Lower leg skin (tissue), 4 donors: Measurements from ENCODE around the gene KCNMB1. TPM values are rescaled to one million over a fixed set of nuclear protein-coding genes. Genes with fewer than 3 reads are reported as not detected.

Source experiments
- DNase-seq, 2 donors: peaks; one replicate each; pipeline ENCODE4 v3.0.0-alpha.2; 2019; ENCODE audit warnings: low spot score in 2 of 2
- H3K4me3 ChIP-seq: fragments of 200-600 bp; sonication (generic); 2 replicates; pipeline ENCODE4 v1.5.1; 2017; ENCODE audit warnings: mild to moderate bottlenecking, low read depth; ENCODE audit not compliant: poor library complexity, severe bottlenecking
- POLR2A ChIP-seq, 2 donors: fragments of 450-650 bp; IDR thresholded peaks; one replicate each; pipeline ENCODE4 v1.6.1; 2016 to 2017; ENCODE audit warnings: antibody characterized with exemption in 2 of 2, mild to moderate bottlenecking in 1 of 2, moderate library complexity in 1 of 2
- WGBS, 2 donors: methylation state at CpG; one replicate each; pipeline ENCODE4 v1.1.5; 2018; 5-methylcytosine and 5-hydroxymethylcytosine counted together
- intact Hi-C: fragments of 100-400 bp; cut with DNase I; formaldehyde crosslinking; loops from one replicate; pipeline ENCODE4 v1.15.0; 2023; ENCODE audit warnings: low total_unique reads
- total RNA-seq, 4 donors: library from RNA; depleted of rRNA; stranded (reverse); fragments of >200 nt; gene quantifications; one replicate each; pipeline ENCODE4 v1.1.0, GENCODE V29; 2016
- TF ChIP-seq, protein P1 (sequence below), 3 donors: fragments of 450-650 bp; IDR thresholded peaks; one replicate each; pipeline ENCODE4 v1.5.1; 2016; ENCODE audit warnings: antibody characterized with exemption in 3 of 3, mild to moderate bottlenecking in 3 of 3, moderate library complexity in 2 of 3

KCNMB1 gene
- total RNA-seq, 4 donors from 2014 or later: 0.55 to 2.4 (median 1.1) TPM

DNA sequence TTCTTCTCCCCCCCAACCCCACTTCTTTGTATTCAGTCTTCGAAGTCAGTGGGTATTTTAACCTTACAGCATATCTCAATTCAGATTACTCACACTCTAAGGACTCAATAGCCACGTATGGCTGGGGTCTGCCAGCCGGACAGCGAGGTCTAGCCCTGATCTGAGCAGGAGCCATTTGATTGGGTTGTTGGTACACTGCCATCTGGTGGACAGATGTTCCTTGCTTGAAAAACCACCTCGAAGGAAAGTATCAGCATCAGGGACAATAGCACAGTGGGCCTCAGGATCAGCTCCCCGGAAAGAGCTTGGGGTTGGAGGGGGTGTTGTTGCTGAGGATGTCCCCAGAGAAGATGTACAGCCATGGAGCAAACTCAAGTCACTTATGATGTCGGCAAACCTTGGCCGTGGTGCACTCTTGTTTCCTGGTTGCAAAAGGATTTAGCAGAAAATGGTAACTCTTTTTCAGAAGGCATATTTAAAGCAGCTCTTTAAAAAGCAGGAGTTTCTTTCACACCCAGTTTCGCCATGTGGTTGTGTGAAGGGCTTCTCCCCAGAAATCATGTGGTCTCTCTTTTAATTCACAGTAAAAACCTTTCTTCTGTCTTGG, 31.7 kb upstream of the KCNMB1 start:
- no peak overlapping the region for H3K4me3 ChIP-seq
- intact Hi-C loops: no loop called here
- 26 to 27% methylated on average over 9 of the region's 9 CpGs for WGBS, 2 donors
- DNase-seq: peak; percentile 49 to 63
- TF ChIP-seq, protein P1, sequence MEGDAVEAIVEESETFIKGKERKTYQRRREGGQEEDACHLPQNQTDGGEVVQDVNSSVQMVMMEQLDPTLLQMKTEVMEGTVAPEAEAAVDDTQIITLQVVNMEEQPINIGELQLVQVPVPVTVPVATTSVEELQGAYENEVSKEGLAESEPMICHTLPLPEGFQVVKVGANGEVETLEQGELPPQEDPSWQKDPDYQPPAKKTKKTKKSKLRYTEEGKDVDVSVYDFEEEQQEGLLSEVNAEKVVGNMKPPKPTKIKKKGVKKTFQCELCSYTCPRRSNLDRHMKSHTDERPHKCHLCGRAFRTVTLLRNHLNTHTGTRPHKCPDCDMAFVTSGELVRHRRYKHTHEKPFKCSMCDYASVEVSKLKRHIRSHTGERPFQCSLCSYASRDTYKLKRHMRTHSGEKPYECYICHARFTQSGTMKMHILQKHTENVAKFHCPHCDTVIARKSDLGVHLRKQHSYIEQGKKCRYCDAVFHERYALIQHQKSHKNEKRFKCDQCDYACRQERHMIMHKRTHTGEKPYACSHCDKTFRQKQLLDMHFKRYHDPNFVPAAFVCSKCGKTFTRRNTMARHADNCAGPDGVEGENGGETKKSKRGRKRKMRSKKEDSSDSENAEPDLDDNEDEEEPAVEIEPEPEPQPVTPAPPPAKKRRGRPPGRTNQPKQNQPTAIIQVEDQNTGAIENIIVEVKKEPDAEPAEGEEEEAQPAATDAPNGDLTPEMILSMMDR (IDR thresholded peaks at IDR 0.05): no peak
- no peak for TF ChIP-seq POLR2A (IDR thresholded peaks at IDR 0.05)

DNA sequence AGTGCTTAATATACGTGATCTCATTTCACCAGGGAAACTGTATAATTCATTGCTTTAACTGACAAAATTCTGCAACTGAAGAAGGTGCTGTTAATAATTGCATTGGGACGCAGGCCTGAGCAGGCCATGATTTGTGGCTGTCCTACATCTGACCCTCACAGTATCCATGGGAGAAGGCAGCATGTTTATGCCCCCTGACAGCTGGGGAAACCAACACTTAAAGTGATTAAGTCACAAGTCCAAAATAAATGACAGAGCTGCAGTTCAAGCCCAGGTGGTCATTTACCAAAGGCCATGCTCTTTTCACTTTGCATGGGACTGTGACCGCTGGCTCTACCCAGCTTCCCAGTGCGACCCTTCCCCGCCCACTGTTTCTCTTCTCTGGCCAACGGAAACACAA, 30.5 kb upstream of the KCNMB1 start:
- no peak for DNase-seq
- intact Hi-C loops: loop anchor here (10.0 kb wide), 1 partner anchor 165 kb away; no protein-coding TSS in a partner anchor
- 72 to 81% methylated on average over 6 of the region's 6 CpGs for WGBS, 2 donors
- H3K4me3 ChIP-seq: no peak overlapping the region
- TF ChIP-seq, protein P1 (IDR thresholded peaks at IDR 0.05): no peak
- no peak for TF ChIP-seq POLR2A (IDR thresholded peaks at IDR 0.05)

DNA sequence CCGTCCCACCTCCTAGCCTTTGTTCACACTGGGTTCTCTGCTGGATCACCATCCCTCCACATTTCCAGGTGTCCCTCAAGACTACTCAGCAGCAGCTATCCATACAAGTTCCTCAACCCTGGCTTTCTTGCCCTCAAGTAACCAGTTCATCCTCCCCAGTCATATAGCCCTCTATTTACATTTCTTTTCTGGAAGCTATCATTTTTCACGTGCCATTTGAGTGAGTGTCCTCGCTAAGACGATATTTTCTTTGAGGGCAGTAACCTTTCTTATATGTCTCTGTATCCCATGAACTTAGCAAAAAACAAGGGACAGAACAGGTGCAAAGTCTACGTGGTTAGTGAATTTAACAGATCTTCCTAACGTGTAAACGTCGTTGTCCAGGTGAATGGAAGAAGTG, 29.6 kb upstream of the KCNMB1 start:
- intact Hi-C loops: loop anchor here (10.0 kb wide), 1 partner anchor 164 kb away; no protein-coding TSS in a partner anchor
- 84 to 87% methylated on average over 8 of the region's 8 CpGs for WGBS, 2 donors
- no peak for TF ChIP-seq POLR2A (IDR thresholded peaks at IDR 0.05)
- DNase-seq: no peak
- no peak overlapping the region for H3K4me3 ChIP-seq

DNA sequence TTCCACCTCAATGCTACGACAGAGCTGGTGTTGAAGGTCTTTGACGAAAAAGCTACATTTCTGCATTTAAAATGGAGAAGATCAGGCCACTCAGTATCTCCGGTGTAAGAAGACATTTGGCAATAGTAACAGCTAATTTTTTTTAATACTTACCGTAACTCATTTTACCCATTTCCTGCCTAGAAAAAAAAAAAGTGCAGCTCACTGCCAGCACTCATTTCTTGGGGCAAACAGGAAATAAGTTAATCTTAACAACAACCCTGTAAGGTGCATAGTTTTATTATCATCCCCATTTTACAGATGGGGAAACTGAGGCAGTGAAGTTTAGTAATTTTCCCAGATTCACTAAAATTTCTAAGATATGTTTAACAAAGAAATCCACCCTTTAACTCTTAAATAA, 27.4 kb upstream of the KCNMB1 start:
- WGBS, 2 donors: 61 to 72% methylated on average over 4 of the region's 4 CpGs
- intact Hi-C loops: loop anchor here (10.0 kb wide), 1 partner anchor 162 kb away; no protein-coding TSS in a partner anchor
- TF ChIP-seq, protein P1 (IDR thresholded peaks at IDR 0.05): no peak
- no peak for TF ChIP-seq POLR2A (IDR thresholded peaks at IDR 0.05)
- H3K4me3 ChIP-seq: no peak overlapping the region
- no peak for DNase-seq

DNA sequence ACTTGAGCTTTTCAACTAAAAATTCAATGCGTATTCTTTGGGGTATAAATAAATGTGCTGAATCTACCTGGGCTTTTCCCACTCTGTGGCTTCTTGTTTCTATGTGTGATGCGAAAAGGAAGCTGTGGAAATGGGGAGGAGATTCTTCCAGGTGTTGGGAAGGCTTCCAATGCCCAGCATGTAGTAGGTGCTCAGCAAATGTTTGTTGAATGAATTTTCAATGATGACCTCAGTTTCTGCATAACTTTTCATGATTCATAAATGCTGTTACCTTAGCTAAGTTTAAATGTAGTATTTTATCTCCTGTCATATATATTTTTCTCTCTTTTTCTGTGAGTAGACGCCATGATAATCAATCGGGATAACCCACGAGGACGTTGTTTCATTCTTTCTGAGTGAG, 25.6 kb upstream of the KCNMB1 start:
- H3K4me3 ChIP-seq: no peak overlapping the region
- WGBS, 2 donors: 88 to 93% methylated on average over 6 of the region's 6 CpGs
- intact Hi-C loops: loop anchor here (10.0 kb wide), 1 partner anchor 160 kb away; no protein-coding TSS in a partner anchor
- TF ChIP-seq POLR2A (IDR thresholded peaks at IDR 0.05): no peak
- TF ChIP-seq, protein P1 (IDR thresholded peaks at IDR 0.05): no peak
- no peak for DNase-seq

DNA sequence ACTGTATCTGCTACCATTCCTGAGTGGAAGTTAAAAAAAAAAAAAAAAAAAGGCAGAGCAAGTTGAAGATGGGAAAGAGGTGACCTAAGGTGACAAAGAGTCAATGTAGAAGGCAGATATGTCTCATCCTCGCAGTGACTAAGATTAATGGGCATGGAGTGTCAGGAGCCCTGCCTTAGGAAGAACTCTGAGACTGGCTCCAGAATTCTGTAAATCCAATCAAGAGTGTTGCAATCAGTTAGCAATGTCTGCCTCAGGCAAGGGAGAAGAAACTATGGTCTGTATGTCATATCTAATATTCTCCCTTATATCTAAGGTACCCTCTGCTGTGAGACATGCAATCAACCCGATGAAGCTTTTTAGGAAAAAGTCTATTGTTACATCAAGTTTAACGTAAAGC, 24.7 kb upstream of the KCNMB1 start:
- no peak for DNase-seq
- WGBS, 2 donors: 78 to 79% methylated on average over 3 of the region's 3 CpGs
- H3K4me3 ChIP-seq: no peak overlapping the region
- no peak for TF ChIP-seq POLR2A (IDR thresholded peaks at IDR 0.05)
- TF ChIP-seq, protein P1 (IDR thresholded peaks at IDR 0.05): no peak
- intact Hi-C loops: loop anchor here (10.0 kb wide), 1 partner anchor 159 kb away; no protein-coding TSS in a partner anchor
